HFFc6 (cell line): ENCODE data around the gene RASGRF2. TPM values are rescaled to one million over a fixed set of nuclear protein-coding genes. Genes with fewer than 3 reads are reported as not detected.

Source experiments
- DNase-seq: peaks from one replicate; pipeline ENCODE4 v3.0.0-alpha.2; 2018
- H3K27ac Mint-ChIP-seq: 2 replicates; pipeline ENCODE4 v1.8.0; 2020; ENCODE audit warnings: mild to moderate bottlenecking, mixed read lengths
- H3K27me3 Mint-ChIP-seq: 2 replicates; pipeline ENCODE4 v1.8.0; 2021; ENCODE audit warnings: mild to moderate bottlenecking, moderate library complexity, mixed read lengths; ENCODE audit not compliant: insufficient read depth
- H3K36me3 Mint-ChIP-seq: 2 replicates; pipeline ENCODE4 v1.8.0; 2021; ENCODE audit warnings: low read depth, mixed read lengths
- H3K4me1 Mint-ChIP-seq: 2 replicates; pipeline ENCODE4 v1.8.0; 2020; ENCODE audit warnings: low read depth, mixed read lengths
- H3K4me3 Mint-ChIP-seq: 2 replicates; pipeline ENCODE4 v1.8.0; 2020; ENCODE audit warnings: mild to moderate bottlenecking, moderate library complexity, mixed read lengths
- H3K9me3 Mint-ChIP-seq: 2 replicates; pipeline ENCODE4 v1.8.0; 2020; ENCODE audit warnings: mild to moderate bottlenecking, mixed read lengths
- CTCF ChIP-seq: fragments of 200-600 bp; sonication (generic); IDR thresholded peaks from 2 replicates; pipeline ENCODE4 v1.5.0; 2021; ENCODE audit warnings: antibody characterized with exemption, mild to moderate bottlenecking
- total RNA-seq, 6 experiments: library from RNA; stranded (reverse); fragmentation: NEBNext Ultra II Directional; extraction: Animal tissue kit (Norgen Biotek cat#: 25700); gene quantifications; 2 replicates in 1 of 6; 3 replicates in 5 of 6; pipeline ENCODE4 v1.2.3, GENCODE V29; 2021

Gene RASGRF2
- total RNA-seq, 6 experiments from 2014 or later: 0.21 to 0.97 (median 0.69) TPM

DNA sequence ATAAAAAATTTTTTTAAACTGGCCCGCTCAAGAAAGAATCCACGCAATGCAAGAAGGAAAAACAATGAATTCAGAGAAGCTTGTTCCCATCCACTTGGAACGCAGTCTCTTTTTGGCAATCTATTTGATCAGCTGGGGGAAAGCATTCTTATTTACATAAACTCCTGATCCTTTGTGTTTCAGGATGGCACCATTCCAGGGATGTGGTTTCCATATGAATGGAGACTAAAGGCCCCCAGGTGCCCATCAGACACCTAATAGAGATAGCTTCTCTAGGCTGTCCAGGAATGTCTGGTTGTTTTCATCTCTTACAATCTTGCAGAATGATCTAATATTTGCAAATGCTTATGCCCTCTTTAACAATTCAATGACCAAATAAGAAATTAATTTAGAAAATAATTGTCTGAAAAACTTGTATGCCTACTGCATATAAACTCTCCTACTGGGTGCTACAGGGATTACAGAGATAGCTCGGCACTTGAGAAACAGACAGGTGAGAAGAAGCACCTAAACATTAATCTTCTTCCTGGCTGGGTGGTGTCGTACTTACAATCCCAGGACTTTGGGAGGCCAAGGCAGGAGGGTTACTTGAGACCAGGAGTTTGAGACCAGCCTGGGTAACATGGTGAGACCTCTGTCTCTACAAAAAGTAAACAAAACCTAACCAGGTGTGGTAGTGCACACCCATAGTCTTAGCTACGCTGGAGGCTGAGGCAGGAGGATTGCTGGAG is 3.0 kb upstream of the RASGRF2 start:
- peaks cover 21% of the 10 kb centered on the region for H3K4me1 Mint-ChIP-seq
- H3K27me3 Mint-ChIP-seq: peaks cover 17% of the 10 kb centered on the region
- no peak for DNase-seq
- no peak overlapping the region for H3K4me3 Mint-ChIP-seq
- no peak overlapping the region for H3K27ac Mint-ChIP-seq
- peaks cover 10% of the 10 kb centered on the region for H3K36me3 Mint-ChIP-seq
- peaks cover 6% of the 10 kb centered on the region; the same call in 1 of the 2 replicates for H3K9me3 Mint-ChIP-seq
- TF ChIP-seq CTCF: no peak

- TF ChIP-seq CTCF: no peak
- Mint-ChIP-seq H3K27me3 (peaks cover 17% of the 10 kb centered on the region), H3K36me3 (peaks cover 10% of the 10 kb centered on the region), H3K27ac (no peak overlapping the region), H3K9me3 (peaks cover 6% of the 10 kb centered on the region; the same call in 1 of the 2 replicates), H3K4me1 (peaks cover 32% of the 10 kb centered on the region), H3K4me3 (no peak overlapping the region)
- no peak for DNase-seq
These were observed 1.5 kb upstream of the RASGRF2 start for GRCh38 chr5:80958616-80959015.

GRCh38 chr5:80959138-80959537 is 1.0 kb upstream of the RASGRF2 start:
- peaks cover 6% of the 10 kb centered on the region; the same call in 1 of the 2 replicates for H3K9me3 Mint-ChIP-seq
- DNase-seq: no peak
- peaks cover 37% of the 10 kb centered on the region for H3K4me1 Mint-ChIP-seq
- H3K4me3 Mint-ChIP-seq: peak overlapping the region; percentile 65
- no peak overlapping the region for H3K27ac Mint-ChIP-seq
- peaks cover 17% of the 10 kb centered on the region for H3K27me3 Mint-ChIP-seq
- TF ChIP-seq CTCF: no peak
- peaks cover 10% of the 10 kb centered on the region for H3K36me3 Mint-ChIP-seq

- Mint-ChIP-seq H3K4me1 (peaks cover 54% of the 10 kb centered on the region), H3K36me3 (peaks cover 10% of the 10 kb centered on the region), H3K4me3 (peak overlapping the region; percentile 81), H3K27ac (no peak overlapping the region), H3K27me3 (peaks cover 16% of the 10 kb centered on the region), H3K9me3 (peaks cover 6% of the 10 kb centered on the region; the same call in 1 of the 2 replicates)
- no peak for DNase-seq
- peak; percentile 32; the same call in 1 of the 2 replicates for TF ChIP-seq CTCF
These were observed 590 bp downstream of the RASGRF2 start for GRCh38 chr5:80960531-80961375.

GRCh38 chr5:80961376-80962281 is 1.5 kb downstream of the RASGRF2 start:
- Mint-ChIP-seq H3K4me1 (peaks cover 59% of the 10 kb centered on the region), H3K27ac (no peak overlapping the region), H3K4me3 (peak overlapping the region; percentile 81), H3K27me3 (peaks cover 15% of the 10 kb centered on the region), H3K9me3 (peaks cover 6% of the 10 kb centered on the region; the same call in 1 of the 2 replicates), H3K36me3 (peaks cover 10% of the 10 kb centered on the region)
- no peak for DNase-seq
- TF ChIP-seq CTCF: no peak
